ENCODE results near the gene C9orf78.
"Not testable (repeated sequence)": the region's sequence is repeated elsewhere in the genome, so short reads cannot be mapped to it uniquely, and the experiment has no call there.

C9orf78 gene

GRCh38 chr9:129809346-129809745, 25.7 kb downstream of the C9orf78 start:
- DNase-seq, result no peak

DNA sequence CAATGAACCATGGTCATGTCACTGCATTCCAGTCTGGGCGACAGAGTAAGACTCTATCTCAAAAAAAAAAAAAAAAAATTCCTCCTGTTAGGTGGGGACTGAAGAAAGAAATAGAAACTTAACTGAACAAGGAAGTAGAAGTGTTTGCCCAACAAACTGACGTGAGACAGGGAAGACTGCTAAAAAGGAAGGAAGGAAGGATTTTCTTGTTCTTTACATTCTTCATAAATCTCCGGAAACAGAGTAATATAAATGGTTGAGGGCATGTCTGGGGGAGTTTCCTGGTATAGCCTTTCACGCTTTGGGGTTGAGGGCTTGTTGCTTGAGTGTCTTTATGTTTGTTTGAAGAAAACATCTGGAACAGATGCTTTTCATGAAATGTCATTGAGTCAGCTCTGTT, 29.0 kb downstream of the C9orf78 start:
- DNase-seq, result no peak

DNA sequence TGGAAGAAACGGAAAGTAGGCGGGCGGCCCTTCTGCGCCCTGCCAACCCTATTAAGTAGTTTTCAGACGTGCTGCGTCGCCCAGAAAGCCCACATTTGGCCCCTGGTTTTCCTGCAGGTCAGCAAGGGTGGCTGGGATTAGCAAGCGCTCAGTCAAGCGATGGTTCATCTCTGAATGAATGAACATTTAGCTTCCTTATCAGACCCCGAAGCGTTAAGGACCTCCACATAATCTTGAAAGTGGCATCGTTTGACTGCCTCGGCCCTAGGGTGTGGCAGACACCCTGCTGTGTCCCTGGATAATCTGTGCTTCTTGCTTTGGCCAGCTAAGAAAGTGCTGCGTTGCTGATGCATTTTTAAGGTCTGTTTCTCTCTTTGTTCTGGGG, 31.4 kb downstream of the C9orf78 start:
- DNase-seq, result no peak

DNA sequence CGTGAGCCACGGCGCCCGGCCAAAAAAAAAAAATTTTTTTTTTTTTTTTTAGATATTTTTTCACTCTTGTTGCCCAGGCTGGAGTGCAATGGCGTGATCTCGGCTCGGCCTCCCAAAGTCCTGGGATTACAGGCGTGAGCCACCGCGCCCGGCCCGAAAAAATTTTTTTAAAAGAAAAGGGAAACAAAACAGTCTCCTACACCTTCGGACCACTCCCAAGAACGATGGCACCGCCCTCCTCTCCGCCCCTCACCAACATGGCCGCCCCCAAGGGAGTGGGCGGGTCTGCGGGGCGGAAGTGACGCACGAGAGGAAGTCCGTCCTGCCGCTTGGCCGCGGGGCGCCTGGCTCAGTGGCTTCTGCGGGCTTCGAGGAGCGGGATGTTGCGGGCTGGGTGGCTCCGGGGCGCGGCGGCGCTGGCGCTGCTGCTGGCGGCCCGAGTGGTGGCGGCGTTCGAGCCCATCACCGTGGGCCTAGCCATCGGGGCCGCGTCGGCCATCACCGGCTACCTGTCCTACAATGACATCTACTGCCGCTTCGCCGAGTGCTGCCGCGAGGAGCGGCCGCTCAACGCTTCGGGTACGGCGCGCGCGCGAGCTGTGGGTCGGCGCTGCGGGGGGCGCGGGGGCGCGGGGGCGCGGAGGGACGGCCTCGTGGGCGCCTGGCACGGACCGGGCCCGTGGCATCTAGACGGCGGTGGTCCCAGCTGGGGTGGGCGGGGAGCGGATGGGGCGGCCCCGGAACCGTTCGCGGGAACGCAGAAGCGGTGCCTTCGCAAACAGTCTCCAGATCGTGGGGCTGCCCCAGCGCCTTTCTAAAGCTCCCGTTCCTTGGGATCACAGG, 32.0 kb downstream of the C9orf78 start, which contains the start of gene TOR1B:
TOR1B (plus strand) TSS at position 352 of the 843 bp plus-strand sequence; CDS start at position 381, 29 bp downstream.
- peak; percentile 94 for DNase-seq

- DNase-seq, result no peak
Observed at GRCh38 chr9:129801504-129801903, 33.6 kb downstream of the C9orf78 start.

DNA sequence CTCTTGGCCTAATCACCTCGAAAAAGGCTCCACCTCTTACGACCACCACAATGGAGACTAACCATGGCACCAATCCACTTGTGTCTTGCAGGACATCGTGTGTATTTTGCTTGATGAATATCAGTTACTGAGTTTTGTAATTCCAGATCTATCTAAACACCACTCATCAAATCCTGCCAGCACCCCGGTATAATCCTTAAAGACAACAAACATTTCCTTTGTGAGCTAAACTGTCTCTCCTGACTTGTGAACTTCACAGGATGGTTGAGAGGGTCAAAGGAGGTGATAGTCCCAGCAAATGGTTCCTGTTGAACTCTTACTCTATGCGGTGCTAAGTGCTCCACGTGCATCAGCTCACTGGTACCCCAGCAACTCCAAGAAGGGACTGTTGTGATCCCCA, 36.1 kb downstream of the C9orf78 start:
- no peak for DNase-seq

DNA sequence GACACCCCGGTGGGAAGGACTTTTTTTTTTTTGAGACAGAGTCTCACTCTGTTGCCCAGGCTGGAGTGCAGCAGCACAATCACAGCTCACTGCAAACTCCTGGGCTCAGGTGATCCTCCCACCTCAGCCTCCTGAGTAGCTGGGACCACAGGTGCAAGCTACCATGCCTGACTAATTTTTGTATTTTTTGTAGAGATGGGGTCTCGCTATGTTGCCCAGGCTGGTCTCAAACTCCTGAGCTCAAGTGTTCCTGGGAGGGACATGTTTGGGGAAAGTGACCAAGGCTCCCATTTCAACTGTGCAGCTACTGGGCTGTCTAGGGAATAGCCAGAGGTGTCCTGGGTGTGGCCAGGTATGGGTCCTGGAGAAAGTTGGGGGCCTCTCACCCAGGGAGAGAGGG, 39.0 kb downstream of the C9orf78 start:
- DNase-seq, result not testable (repeated sequence)

- DNase-seq, result no peak
Observed at GRCh38 chr9:129794549-129794948, 40.5 kb downstream of the C9orf78 start.

DNA sequence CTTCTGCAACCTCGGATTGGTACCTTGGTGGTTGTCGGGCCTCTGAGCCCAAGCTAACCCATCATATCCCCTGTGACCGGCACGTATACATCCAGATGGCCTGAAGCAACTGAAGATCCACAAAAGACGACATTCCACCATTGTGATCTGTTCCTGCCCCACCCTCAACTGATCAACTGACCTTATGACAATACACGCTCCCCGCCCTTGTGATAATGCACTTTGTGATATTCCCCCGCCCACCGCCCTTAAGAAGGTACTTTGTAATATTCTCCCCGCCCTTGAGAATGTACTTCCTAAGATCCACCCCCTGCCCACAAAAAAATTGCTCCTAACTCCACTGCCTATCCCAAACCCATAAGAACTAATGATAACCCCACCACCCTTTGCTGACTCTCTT, 48.6 kb downstream of the C9orf78 start:
- DNase-seq, result no peak

DNA sequence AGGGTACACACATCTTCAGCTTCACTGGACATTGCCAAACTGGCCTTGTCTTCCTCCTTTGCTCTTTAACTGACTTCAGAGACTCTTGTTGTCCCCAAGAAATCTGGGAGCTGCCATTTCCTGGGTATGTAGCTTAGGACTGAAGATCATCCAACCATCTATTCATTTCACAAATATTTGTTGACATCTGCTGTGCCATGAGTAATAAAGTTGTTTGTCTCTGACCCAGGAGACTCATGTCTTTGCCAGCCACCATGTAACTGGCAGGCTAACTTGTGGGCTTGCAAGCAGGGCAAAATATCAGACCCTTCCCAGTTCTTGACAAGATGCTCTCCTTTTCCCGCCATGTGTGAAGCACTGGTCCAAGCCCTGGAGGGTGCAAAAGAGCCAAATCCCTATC, 49.2 kb downstream of the C9orf78 start:
- no peak for DNase-seq

- not testable (repeated sequence) for DNase-seq
Observed at GRCh38 chr9:129784970-129785369, 50.1 kb downstream of the C9orf78 start.

DNA sequence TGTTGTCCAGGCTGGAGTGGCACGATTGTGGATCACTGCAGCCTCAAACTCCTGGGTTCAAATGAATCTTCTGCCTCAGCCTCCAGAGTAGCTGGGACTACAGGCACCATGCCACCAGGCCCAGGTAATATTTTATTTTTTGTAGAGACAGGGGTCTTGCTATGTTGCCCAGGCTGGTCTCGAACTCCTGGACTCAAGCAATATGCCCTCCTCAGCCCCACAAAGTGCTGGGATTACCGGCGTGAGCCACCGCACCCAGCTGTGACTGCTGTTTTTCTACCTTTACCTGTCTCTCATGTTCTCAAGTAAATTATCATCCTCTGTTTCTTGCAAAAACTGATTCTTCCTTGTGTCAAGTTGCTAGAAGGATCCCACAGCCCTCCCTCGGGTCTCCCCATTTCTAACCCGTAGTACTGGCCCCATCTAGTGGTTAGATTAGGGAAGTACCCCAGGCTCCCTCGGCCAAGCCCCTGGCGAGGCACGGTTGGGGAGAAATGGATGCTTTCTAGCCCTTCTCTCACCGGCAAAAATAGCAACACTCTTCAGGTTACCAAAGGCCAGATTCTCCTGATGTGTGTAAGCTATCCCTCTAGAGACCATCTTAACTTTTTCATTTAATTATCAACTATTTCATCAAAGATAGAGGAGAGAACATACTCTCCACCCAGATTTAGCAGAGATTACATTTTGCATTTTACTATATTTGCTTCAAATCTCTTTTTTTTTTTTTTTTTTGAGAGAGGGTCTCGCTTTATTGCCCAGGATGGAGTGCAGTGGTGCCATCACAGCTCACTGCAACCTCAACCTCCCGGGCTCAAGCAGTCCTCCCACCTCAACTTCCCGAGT, 51.3 kb downstream of the C9orf78 start:
- peak; percentile 75 for DNase-seq

GRCh38 chr9:129781981-129782380, 53.1 kb downstream of the C9orf78 start:
- no peak for DNase-seq

- no peak for DNase-seq
Observed at GRCh38 chr9:129781131-129781530, 53.9 kb downstream of the C9orf78 start.

GRCh38 chr9:129779560-129780190, 55.4 kb downstream of the C9orf78 start:
- no peak for DNase-seq

DNA sequence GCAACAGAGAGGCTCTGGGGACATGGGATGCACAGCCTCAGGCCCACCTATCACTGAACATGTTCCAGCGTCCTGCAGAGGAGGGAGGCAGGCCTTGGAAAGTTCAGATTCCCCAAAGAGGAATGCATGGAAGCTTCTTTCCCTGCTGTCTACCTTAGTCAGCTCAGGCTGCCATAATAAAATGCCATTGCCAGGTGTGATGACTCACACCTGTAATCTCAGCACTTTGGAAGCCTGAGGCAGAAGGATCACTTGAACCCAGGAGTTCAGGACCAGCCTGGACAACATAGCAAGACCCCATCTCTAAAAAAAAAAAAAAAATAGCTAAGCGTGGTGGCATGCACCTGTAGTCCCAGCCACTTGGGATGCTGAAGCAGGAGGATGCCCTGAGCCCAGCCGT, 56.6 kb downstream of the C9orf78 start:
- DNase-seq, result no peak

DNA sequence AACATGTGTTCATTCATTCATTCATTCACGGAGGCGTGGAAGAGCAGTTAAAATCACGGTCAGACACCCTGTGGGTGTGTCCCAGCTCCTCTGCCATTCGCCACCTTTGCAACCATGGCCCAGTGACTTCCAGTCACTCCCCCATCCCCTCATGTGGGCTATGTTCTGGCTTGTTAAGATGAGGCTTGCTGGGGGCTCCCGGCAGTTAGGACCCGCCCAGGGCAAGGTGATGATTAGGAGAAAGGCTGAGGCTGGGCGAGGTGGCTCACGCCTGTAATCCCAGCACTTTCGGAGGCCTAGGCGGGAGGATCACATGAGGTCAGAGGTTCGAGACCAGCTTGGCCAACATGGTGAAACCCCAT, 57.3 kb downstream of the C9orf78 start:
- DNase-seq, result no peak
